Lower leg skin (tissue), 3 donors: ENCODE data around the gene PARG.
"Not testable (repeated sequence)": the region's sequence is repeated elsewhere in the genome, so short reads cannot be mapped to it uniquely, and the experiment has no call there.

Experiments used
- CTCF ChIP-seq, 3 donors: fragments of 450-650 bp; IDR thresholded peaks; one replicate each; pipeline ENCODE4 v1.5.1; 2016; ENCODE audit warnings: antibody characterized with exemption in 3 of 3, mild to moderate bottlenecking in 3 of 3, moderate library complexity in 2 of 3
- POLR2A ChIP-seq, 2 donors: fragments of 450-650 bp; IDR thresholded peaks; one replicate each; pipeline ENCODE4 v1.6.1; 2016 to 2017; ENCODE audit warnings: antibody characterized with exemption in 2 of 2, mild to moderate bottlenecking in 1 of 2, moderate library complexity in 1 of 2

GRCh38 chr10:49943607-49944006 lies 1.8 kb upstream of the PARG start:
- TF ChIP-seq POLR2A, CTCF (IDR thresholded peaks at IDR 0.05): not testable (repeated sequence)
